ENCODE data around the gene POLRMT.

DNA sequence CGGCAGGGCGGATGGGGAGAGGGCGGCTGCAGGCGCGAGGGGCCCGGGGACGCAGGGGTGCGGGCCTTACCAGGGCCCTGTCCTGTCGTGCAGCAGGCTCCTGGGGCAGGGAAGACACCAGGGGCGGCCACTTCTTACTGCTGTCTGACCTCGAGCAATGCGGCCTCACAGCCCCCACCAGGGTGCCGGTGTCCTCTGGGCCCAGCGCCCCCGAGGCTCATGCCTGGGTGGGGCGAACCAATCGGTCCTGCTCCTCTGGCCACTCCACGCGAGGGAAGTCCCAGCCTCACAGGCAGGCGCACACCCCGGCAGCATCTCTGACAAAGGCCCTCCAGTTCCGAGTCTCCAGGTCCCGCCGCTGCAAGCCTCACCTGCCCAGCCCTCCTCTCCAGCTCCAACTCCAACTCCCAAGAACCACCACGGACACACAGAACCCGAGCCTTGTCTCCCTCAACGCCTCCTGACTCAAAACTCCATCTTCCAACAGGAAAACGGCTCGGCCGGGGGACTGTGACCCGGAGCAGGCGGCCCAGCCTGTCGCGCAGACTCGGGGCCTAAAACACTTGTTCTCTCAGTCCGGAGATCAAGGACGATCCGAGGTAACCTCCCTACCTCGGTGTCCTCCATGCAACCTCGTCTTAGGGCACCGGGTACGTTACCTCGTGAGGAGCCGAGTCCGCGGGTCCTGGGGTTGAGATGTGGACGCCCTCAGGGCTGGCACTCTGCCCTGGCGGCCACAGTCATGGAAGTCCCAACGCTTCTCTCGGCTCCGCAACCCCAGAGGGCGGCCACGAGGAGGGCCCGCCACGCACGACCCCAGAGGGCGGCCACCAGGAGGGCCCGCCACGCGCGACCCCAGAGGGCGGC, 12.8 kb upstream of the POLRMT start:
- no peak for TF ChIP-seq POLR2A (IDR thresholded peaks at IDR 0.05)
- TF ChIP-seq, protein P1, sequence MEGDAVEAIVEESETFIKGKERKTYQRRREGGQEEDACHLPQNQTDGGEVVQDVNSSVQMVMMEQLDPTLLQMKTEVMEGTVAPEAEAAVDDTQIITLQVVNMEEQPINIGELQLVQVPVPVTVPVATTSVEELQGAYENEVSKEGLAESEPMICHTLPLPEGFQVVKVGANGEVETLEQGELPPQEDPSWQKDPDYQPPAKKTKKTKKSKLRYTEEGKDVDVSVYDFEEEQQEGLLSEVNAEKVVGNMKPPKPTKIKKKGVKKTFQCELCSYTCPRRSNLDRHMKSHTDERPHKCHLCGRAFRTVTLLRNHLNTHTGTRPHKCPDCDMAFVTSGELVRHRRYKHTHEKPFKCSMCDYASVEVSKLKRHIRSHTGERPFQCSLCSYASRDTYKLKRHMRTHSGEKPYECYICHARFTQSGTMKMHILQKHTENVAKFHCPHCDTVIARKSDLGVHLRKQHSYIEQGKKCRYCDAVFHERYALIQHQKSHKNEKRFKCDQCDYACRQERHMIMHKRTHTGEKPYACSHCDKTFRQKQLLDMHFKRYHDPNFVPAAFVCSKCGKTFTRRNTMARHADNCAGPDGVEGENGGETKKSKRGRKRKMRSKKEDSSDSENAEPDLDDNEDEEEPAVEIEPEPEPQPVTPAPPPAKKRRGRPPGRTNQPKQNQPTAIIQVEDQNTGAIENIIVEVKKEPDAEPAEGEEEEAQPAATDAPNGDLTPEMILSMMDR (IDR thresholded peaks at IDR 0.05) = no peak
- no peak for TF ChIP-seq EP300 (IDR thresholded peaks at IDR 0.05)
